Parathyroid adenoma (tissue), 2 donors: Measurements from ENCODE around the gene RALGAPA2.

ENCODE experiments used
- H2AFZ ChIP-seq: fragments of 300-600 bp; sonication (generic); one replicate; pipeline ENCODE4 v1.7.0; 2017; ENCODE audit warnings: antibody characterized with exemption, mild to moderate bottlenecking
- H3K27ac ChIP-seq: fragments of 300-600 bp; sonication (generic); one replicate; pipeline ENCODE4 v1.7.0; 2017
- H3K27me3 ChIP-seq: fragments of 300-600 bp; sonication (generic); one replicate; pipeline ENCODE4 v1.7.0; 2017; ENCODE audit warnings: low read length; ENCODE audit not compliant: control insufficient read depth, insufficient read depth
- H3K36me3 ChIP-seq: fragments of 300-600 bp; sonication (generic); one replicate; pipeline ENCODE4 v1.7.0; 2017; ENCODE audit warnings: low read length; ENCODE audit not compliant: control insufficient read depth, insufficient read depth
- H3K4me1 ChIP-seq: fragments of 300-600 bp; sonication (generic); one replicate; pipeline ENCODE4 v1.7.0; 2017; ENCODE audit warnings: control low read depth
- H3K4me2 ChIP-seq: fragments of 300-600 bp; sonication (generic); one replicate; pipeline ENCODE4 v1.7.0; 2017; ENCODE audit warnings: low read length
- H3K4me3 ChIP-seq: fragments of 300-600 bp; sonication (generic); one replicate; pipeline ENCODE4 v1.7.0; 2017; ENCODE audit warnings: low read depth, low read length
- H3K79me2 ChIP-seq: fragments of 300-600 bp; sonication (generic); one replicate; pipeline ENCODE4 v1.7.0; 2017; ENCODE audit warnings: control low read depth
- H3K9ac ChIP-seq: fragments of 300-600 bp; sonication (generic); one replicate; pipeline ENCODE4 v1.7.0; 2017; ENCODE audit warnings: mild to moderate bottlenecking
- H3K9me3 ChIP-seq: fragments of 300-600 bp; sonication (generic); one replicate; pipeline ENCODE4 v1.7.0; 2017; ENCODE audit warnings: low read length; ENCODE audit not compliant: control insufficient read depth
- TF ChIP-seq, protein P1 (sequence below): fragments of 300-600 bp; sonication (generic); IDR thresholded peaks from one replicate; pipeline ENCODE4 v1.7.0; 2017; ENCODE audit warnings: antibody characterized with exemption, mild to moderate bottlenecking
- donor health status: primary hyperparathyroidism.

RALGAPA2 gene

DNA sequence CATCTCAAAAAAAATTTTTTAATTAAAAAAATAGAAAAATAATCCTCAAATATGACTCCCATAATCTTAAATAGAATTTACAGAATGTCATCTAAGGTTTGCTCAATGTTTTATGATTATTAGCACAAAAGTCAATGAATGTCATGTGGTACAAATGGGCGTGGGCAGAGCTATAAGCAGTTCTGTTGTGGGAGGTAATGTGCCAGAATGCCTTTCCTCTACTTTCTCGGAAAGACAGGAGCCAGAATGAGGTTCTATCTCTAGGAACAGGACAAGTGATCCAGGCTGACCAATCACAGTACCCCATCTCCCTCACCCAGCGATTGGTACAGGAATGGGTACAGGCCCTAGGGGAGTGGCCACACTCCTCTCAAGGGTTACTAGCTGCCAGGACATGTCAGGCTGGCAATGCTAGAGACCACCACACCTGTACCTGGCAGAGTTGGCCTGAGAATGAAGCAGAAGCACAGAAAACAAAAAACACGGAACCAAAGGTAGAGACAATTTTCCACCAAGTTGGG, 15.1 kb downstream of the RALGAPA2 start:
- H3K4me3 ChIP-seq, result no peak overlapping the region
- H3K79me2 ChIP-seq, result peaks cover 55% of the 10 kb centered on the region
- TF ChIP-seq, protein P1, sequence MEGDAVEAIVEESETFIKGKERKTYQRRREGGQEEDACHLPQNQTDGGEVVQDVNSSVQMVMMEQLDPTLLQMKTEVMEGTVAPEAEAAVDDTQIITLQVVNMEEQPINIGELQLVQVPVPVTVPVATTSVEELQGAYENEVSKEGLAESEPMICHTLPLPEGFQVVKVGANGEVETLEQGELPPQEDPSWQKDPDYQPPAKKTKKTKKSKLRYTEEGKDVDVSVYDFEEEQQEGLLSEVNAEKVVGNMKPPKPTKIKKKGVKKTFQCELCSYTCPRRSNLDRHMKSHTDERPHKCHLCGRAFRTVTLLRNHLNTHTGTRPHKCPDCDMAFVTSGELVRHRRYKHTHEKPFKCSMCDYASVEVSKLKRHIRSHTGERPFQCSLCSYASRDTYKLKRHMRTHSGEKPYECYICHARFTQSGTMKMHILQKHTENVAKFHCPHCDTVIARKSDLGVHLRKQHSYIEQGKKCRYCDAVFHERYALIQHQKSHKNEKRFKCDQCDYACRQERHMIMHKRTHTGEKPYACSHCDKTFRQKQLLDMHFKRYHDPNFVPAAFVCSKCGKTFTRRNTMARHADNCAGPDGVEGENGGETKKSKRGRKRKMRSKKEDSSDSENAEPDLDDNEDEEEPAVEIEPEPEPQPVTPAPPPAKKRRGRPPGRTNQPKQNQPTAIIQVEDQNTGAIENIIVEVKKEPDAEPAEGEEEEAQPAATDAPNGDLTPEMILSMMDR, result no peak
- no peak overlapping the region for H2AFZ ChIP-seq
- H3K4me2 ChIP-seq, result no peak overlapping the region
- no peaks in the 10 kb centered on the region for H3K9me3 ChIP-seq
- H3K9ac ChIP-seq, result no peak overlapping the region
- no peaks in the 10 kb centered on the region for H3K36me3 ChIP-seq
- H3K27ac ChIP-seq, result no peak overlapping the region
- no peaks in the 10 kb centered on the region for H3K27me3 ChIP-seq
- H3K4me1 ChIP-seq, result no peaks in the 10 kb centered on the region

DNA sequence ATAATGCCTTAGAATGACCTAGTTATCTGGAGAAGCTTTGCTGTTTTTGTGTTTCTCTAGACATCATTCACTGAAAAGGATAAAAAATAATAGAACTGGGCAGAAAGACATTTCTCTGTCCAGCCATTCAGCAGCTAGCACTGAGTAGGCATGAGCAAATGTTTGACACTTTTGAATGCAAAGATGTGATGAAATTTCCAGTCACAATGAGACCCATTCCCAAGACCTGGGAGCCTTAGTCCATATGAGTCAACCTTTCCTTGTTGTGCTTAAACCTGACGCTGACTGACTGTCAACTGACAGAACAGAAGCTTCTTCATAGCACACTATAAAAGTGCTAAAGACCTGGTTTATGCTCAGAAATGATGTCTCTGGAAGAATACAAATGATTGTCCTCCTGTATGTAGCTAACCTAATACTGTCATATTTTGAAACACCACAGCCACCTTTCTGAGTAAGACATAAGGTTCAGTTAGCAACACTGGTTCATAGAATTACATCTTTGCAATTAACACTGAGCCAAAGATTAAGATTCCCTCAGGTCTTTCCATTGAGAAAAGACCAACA, 17.1 kb downstream of the RALGAPA2 start:
- H3K4me1 ChIP-seq, result no peaks in the 10 kb centered on the region
- no peak overlapping the region for H3K4me2 ChIP-seq
- no peak overlapping the region for H3K4me3 ChIP-seq
- TF ChIP-seq, protein P1, result no peak
- H3K9me3 ChIP-seq, result no peaks in the 10 kb centered on the region
- H3K9ac ChIP-seq, result no peak overlapping the region
- H3K27me3 ChIP-seq, result no peaks in the 10 kb centered on the region
- H3K79me2 ChIP-seq, result peaks cover 50% of the 10 kb centered on the region
- no peak overlapping the region for H3K27ac ChIP-seq
- no peaks in the 10 kb centered on the region for H3K36me3 ChIP-seq
- no peak overlapping the region for H2AFZ ChIP-seq

DNA sequence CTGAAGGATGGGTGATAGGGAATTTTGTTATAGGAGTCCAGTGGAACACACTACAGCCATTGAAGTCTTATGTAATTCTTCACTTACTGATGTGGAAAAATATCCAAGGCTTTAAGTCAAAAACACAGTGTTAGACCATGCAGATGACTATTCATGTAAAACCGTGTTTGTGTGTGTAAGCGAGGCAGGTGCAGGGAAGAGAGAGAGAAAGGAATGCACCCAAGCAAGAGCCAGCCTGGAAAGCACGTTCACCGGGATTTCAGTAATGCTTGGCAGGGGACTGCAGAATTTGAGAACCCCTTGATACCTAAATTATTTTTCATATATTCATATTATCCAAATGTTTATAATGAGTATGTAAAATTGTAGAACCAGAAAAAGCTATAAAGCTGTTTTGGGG, 17.9 kb downstream of the RALGAPA2 start:
- no peak overlapping the region for H3K9ac ChIP-seq
- no peak overlapping the region for H3K27ac ChIP-seq
- H3K4me1 ChIP-seq, result no peaks in the 10 kb centered on the region
- H3K4me2 ChIP-seq, result no peak overlapping the region
- H3K27me3 ChIP-seq, result no peaks in the 10 kb centered on the region
- H3K36me3 ChIP-seq, result no peaks in the 10 kb centered on the region
- H2AFZ ChIP-seq, result no peak overlapping the region
- H3K79me2 ChIP-seq, result peaks cover 43% of the 10 kb centered on the region
- no peaks in the 10 kb centered on the region for H3K9me3 ChIP-seq
- TF ChIP-seq, protein P1, result no peak
- H3K4me3 ChIP-seq, result no peak overlapping the region

DNA sequence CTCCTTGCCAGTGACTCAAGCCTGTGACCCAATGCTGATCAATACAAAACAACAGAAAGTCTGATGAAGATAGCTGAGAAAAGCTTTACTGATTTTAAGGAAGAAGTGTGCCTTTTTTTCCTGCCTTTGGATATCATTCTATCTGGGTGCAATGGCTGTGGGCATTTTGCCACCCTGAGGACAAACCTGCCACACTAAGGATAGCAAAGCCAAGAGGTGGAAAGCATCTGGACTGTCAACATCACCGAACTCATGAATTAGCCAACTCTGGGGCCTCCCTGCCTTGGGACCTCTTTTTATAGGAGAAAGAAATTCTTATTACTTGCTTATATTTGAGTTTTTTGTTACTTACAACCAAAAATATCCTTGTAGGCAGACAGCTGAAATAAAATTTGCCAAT, 19.9 kb downstream of the RALGAPA2 start:
- Histone ChIP-seq H3K27me3 (no peaks in the 10 kb centered on the region), H3K4me3 (no peak overlapping the region), H3K79me2 (peaks cover 37% of the 10 kb centered on the region), H3K36me3 (no peaks in the 10 kb centered on the region), H3K4me1 (no peaks in the 10 kb centered on the region), H3K4me2 (no peak overlapping the region), H2AFZ (no peak overlapping the region), H3K9me3 (no peaks in the 10 kb centered on the region), H3K9ac (no peak overlapping the region), H3K27ac (no peak overlapping the region)
- TF ChIP-seq, protein P1, result no peak
